ENCODE data around the gene MRPS10. TPM values are rescaled to one million over a fixed set of nuclear protein-coding genes. Genes with fewer than 3 reads are reported as not detected.
A peak's percentile ranks its signal among the peaks of the same experiment; 100 is the strongest.

Gene MRPS10
- total and polyA plus RNA-seq, 2 donors (not counting 3 experiments of a cell fraction or from before 2014, with no cell fraction given), result 23.2 to 37.7 TPM

DNA sequence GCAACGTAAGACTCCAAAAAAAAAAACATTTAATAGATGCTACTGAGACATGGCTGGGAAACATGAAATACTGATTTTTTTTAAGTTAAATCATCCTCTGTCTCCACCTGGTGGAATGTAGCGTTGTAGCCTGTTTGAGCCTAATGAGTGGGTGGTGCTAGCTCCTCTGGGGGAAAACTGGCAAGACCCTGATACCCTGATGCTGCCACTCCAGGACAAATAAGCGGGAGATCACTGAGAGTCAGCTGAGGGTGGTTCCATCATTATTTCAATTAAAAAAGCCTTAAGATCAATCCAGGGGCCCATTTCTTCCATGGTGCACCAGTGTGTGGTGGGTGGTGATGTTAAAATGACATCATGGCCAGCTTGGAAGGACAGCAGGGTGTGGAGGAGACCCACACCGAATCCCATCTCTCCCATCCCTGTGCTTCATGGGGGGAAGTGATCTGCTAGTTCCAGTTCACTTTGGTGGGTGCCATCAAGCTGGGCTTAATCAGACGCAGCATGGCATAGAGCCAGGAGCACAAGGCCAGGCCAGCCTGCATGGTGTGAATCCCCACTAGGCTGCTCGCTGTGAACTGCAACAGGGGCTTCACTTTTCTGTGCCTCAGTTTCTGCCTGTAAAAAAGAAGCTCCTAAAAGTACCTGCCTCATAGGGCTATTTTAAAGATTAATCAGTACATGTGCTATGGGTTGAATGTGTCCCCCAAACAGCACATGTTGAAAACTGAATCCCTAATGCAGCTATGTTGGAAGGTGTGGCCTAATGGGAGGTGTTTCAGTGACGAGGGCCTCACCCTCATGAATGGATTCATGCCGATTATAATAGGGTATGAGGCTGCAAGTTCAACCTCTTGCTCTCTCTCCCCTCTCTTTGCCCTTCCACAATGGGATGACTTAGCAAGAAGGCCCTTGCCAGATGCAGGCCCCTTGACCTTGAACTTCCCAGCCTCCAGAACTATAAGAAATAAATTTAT is 13.0 kb upstream of the MRPS10 start:
- no peaks in the 10 kb centered on the region for H4K20me1 ChIP-seq (replicated peaks; ENCODE audit: control insufficient read depth, extremely low read depth, insufficient read depth, low read length)
- POLR2A ChIA-PET, result no interaction called here
- dilution Hi-C loops (cut with MboI; ENCODE audit: extremely low pct_ligation_motif_present, low sequenced_read_pairs), result no loop called here
- intact Hi-C loops (cut with micrococcal nuclease), result no loop called here
- TF ChIP-seq MYC (IDR thresholded peaks at IDR 0.05; ENCODE audit: low read depth, low read length), result no peak
- TF ChIP-seq, protein P1, sequence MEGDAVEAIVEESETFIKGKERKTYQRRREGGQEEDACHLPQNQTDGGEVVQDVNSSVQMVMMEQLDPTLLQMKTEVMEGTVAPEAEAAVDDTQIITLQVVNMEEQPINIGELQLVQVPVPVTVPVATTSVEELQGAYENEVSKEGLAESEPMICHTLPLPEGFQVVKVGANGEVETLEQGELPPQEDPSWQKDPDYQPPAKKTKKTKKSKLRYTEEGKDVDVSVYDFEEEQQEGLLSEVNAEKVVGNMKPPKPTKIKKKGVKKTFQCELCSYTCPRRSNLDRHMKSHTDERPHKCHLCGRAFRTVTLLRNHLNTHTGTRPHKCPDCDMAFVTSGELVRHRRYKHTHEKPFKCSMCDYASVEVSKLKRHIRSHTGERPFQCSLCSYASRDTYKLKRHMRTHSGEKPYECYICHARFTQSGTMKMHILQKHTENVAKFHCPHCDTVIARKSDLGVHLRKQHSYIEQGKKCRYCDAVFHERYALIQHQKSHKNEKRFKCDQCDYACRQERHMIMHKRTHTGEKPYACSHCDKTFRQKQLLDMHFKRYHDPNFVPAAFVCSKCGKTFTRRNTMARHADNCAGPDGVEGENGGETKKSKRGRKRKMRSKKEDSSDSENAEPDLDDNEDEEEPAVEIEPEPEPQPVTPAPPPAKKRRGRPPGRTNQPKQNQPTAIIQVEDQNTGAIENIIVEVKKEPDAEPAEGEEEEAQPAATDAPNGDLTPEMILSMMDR (IDR thresholded peaks at IDR 0.05; ENCODE audit: extremely low read depth in 1 of 2, insufficient read depth in 1 of 2, low read depth in 1 of 2, low read length in 2 of 2), result peak; percentile 22 to 38
- no peak overlapping the region for H2AFZ ChIP-seq (ENCODE audit: low read depth, low read length)
- no peak overlapping the region for H3K4me3 ChIP-seq (replicated peaks in 1 of 3; ENCODE audit: insufficient read depth in 1 of 3, low read depth in 1 of 3, low read length in 3 of 3)
- no TSS peak for BruUV-seq (replicated peaks)
- no peak overlapping the region for H3K27ac ChIP-seq (ENCODE audit: insufficient read depth, low read depth, low read length)
- H3K4me2 ChIP-seq (ENCODE audit: insufficient read depth, low read length), result no peak overlapping the region
- no peaks in the 10 kb centered on the region for H3K9me1 ChIP-seq (replicated peaks; ENCODE audit: control insufficient read depth, extremely low read depth, insufficient read depth, low read length)
- no peaks in the 10 kb centered on the region for H3K79me2 ChIP-seq (ENCODE audit: control insufficient read depth, insufficient read depth, low read length)
- peaks cover 4% of the 10 kb centered on the region for H3K4me1 ChIP-seq (ENCODE audit: control insufficient read depth, extremely low read depth, insufficient read depth, low read length)
- no peaks in the 10 kb centered on the region for H3K9me3 ChIP-seq (replicated peaks; ENCODE audit: control insufficient read depth, insufficient read depth, low read length)
- FAIRE-seq, result peak; percentile 49
- H3K9ac ChIP-seq (replicated peaks; ENCODE audit: extremely low read depth, insufficient read depth, low read length), result no peak overlapping the region
- DNase-seq (ENCODE audit: low read depth, low spot score), result peak; percentile 20
- H3K27me3 ChIP-seq (ENCODE audit: control insufficient read depth in 2 of 2, insufficient read depth in 2 of 2, low read length in 2 of 2), result no peaks in the 10 kb centered on the region
- H3K36me3 ChIP-seq (ENCODE audit: control insufficient read depth in 2 of 2, extremely low read depth in 1 of 2, insufficient read depth in 2 of 2, low read length in 2 of 2), result no peaks in the 10 kb centered on the region
- CTCF ChIA-PET, result interaction anchor here (0.7 to 2.0 kb wide), 4 partner anchors 16 to 317 kb away, joined by 3 to 11 read pairs (median 6); no protein-coding TSS in a partner anchor

DNA sequence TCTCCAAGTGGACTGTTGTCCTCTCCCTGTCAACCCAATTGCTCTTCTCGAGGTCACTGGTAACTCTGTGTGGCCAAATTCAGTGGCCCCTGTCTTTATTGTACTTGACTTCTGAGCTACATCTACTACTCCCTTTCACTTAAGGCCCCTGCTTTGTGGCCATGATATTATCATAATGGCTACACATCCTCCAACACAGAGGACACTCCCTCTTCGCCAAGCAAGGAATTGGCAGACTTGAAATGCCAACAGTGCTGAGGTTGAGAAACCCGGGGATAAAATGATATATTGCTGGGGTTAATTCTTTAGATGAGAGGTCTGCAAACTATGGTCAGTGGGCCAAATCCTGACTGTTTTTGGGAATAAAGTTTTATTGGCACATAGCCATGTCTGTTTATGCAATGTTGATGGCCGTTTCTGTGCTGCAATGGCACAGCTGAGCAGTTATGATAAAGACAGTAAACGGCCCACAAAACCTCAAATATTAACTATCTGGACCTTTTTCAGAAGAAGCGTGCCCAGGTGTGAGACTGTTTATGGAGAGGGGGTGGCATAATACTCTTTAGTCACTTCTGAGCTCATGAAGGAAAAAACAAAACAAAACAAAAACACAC is 12.0 kb upstream of the MRPS10 start:
- dilution Hi-C loops (cut with MboI; ENCODE audit: extremely low pct_ligation_motif_present, low sequenced_read_pairs), result no loop called here
- H3K4me3 ChIP-seq (replicated peaks in 1 of 3; ENCODE audit: insufficient read depth in 1 of 3, low read depth in 1 of 3, low read length in 3 of 3), result no peak overlapping the region
- POLR2A ChIA-PET, result no interaction called here
- H3K27ac ChIP-seq (ENCODE audit: insufficient read depth, low read depth, low read length), result no peak overlapping the region
- no peaks in the 10 kb centered on the region for H3K9me3 ChIP-seq (replicated peaks; ENCODE audit: control insufficient read depth, insufficient read depth, low read length)
- FAIRE-seq (no peak), DNase-seq (ENCODE audit: low read depth, low spot score) (no peak)
- H2AFZ ChIP-seq (ENCODE audit: low read depth, low read length), result no peak overlapping the region
- H3K9me1 ChIP-seq (replicated peaks; ENCODE audit: control insufficient read depth, extremely low read depth, insufficient read depth, low read length), result no peaks in the 10 kb centered on the region
- H3K79me2 ChIP-seq (ENCODE audit: control insufficient read depth, insufficient read depth, low read length), result no peaks in the 10 kb centered on the region
- H3K4me2 ChIP-seq (ENCODE audit: insufficient read depth, low read length), result no peak overlapping the region
- no peaks in the 10 kb centered on the region for H3K27me3 ChIP-seq (ENCODE audit: control insufficient read depth in 2 of 2, insufficient read depth in 2 of 2, low read length in 2 of 2)
- no peaks in the 10 kb centered on the region for H4K20me1 ChIP-seq (replicated peaks; ENCODE audit: control insufficient read depth, extremely low read depth, insufficient read depth, low read length)
- intact Hi-C loops (cut with micrococcal nuclease), result no loop called here
- H3K36me3 ChIP-seq (ENCODE audit: control insufficient read depth in 2 of 2, extremely low read depth in 1 of 2, insufficient read depth in 2 of 2, low read length in 2 of 2), result no peaks in the 10 kb centered on the region
- peaks cover 4% of the 10 kb centered on the region for H3K4me1 ChIP-seq (ENCODE audit: control insufficient read depth, extremely low read depth, insufficient read depth, low read length)
- no TSS peak for BruUV-seq (replicated peaks)
- TF ChIP-seq FOS (IDR thresholded peaks at IDR 0.05; ENCODE audit: borderline replicate concordance, insufficient read depth, low read length), result no peak
- no peak for TF ChIP-seq POLR2A (IDR thresholded peaks at IDR 0.05; ENCODE audit: low read depth, low read length)
- TF ChIP-seq POLR2AphosphoS5 (IDR thresholded peaks at IDR 0.05; ENCODE audit: insufficient read depth, low read depth, low read length), result no peak
- TF ChIP-seq MYC (IDR thresholded peaks at IDR 0.05; ENCODE audit: low read depth, low read length), result no peak
- TF ChIP-seq MAX (IDR thresholded peaks at IDR 0.05; ENCODE audit: insufficient read depth, insufficient read length), result no peak
- TF ChIP-seq, protein P1 (IDR thresholded peaks at IDR 0.05; ENCODE audit: extremely low read depth in 1 of 2, insufficient read depth in 1 of 2, low read depth in 1 of 2, low read length in 2 of 2), result no peak
- TF ChIP-seq EZH2 (IDR thresholded peaks at IDR 0.05; ENCODE audit: borderline replicate concordance, low read depth, low read length, severe bottlenecking), result no peak
- no peak for TF ChIP-seq JUN (IDR thresholded peaks at IDR 0.05; ENCODE audit: borderline replicate concordance, insufficient read depth, insufficient read length, low read depth)
- no peak for TF ChIP-seq GATA2 (IDR thresholded peaks at IDR 0.05; ENCODE audit: insufficient read depth, insufficient read length, low read depth, low read length)
- no peak overlapping the region for H3K9ac ChIP-seq (replicated peaks; ENCODE audit: extremely low read depth, insufficient read depth, low read length)
- CTCF ChIA-PET, result interaction anchor here (1.2 to 2.0 kb wide), 3 partner anchors 15 to 318 kb away, joined by 4 to 11 read pairs (median 7); no protein-coding TSS in a partner anchor
